Kidney epithelial cell (primary cell): ENCODE data around the gene FRK. TPM values are rescaled to one million over a fixed set of nuclear protein-coding genes. Genes with fewer than 3 reads are reported as not detected.
"Not testable (repeated sequence)": the region's sequence is repeated elsewhere in the genome, so short reads cannot be mapped to it uniquely, and the experiment has no call there.

ENCODE experiments used
- DNase-seq: peaks from one replicate; pipeline ENCODE4 v3.0.0-alpha.2; 2010; ENCODE audit warnings: low read depth
- H3K27me3 ChIP-seq: 2 replicates; pipeline ENCODE4 v1.6.0; 2011; ENCODE audit warnings: low read length; ENCODE audit not compliant: control insufficient read depth, insufficient read depth
- H3K36me3 ChIP-seq: 2 replicates; pipeline ENCODE4 v1.5.1; 2011; ENCODE audit warnings: low read length; ENCODE audit not compliant: control insufficient read depth, insufficient read depth
- H3K4me3 ChIP-seq: 2 replicates; pipeline ENCODE4 v1.5.1; 2011; ENCODE audit warnings: low read depth, mild to moderate bottlenecking, control low read depth, low read length
- CTCF ChIP-seq: IDR thresholded peaks from 2 replicates; pipeline ENCODE4 v1.5.1; 2011; ENCODE audit warnings: mild to moderate bottlenecking, moderate library complexity, low read length, control low read depth, inconsistent platforms; ENCODE audit not compliant: insufficient read depth, poor library complexity, severe bottlenecking
- total RNA-seq: library from RNA; depleted of rRNA; stranded (reverse); fragments of >200 nt; gene quantifications from 2 replicates; pipeline ENCODE4 v1.2.3, GENCODE V29; 2015

Gene FRK
- total RNA-seq, 1 donor from 2014 or later = 3.1 TPM

GRCh38 chr6:115958958-115959357, 101.7 kb downstream of the FRK start:
- H3K4me3 ChIP-seq = no peak overlapping the region
- TF ChIP-seq CTCF = no peak

GRCh38 chr6:115954740-115955139, 106.0 kb downstream of the FRK start:
- Histone ChIP-seq H3K4me3 (no peak overlapping the region), H3K27me3 (no peaks in the 10 kb centered on the region), H3K36me3 (no peaks in the 10 kb centered on the region)
- no peak for DNase-seq
- TF ChIP-seq CTCF = no peak

More at GRCh38 chr6:115958958-115959357, 101.7 kb downstream of the FRK start:
- no peak for DNase-seq
- Histone ChIP-seq H3K27me3 (no peaks in the 10 kb centered on the region), H3K36me3 (no peaks in the 10 kb centered on the region)

GRCh38 chr6:115948751-115949150, 111.9 kb downstream of the FRK start:
- Histone ChIP-seq H3K4me3 (no peak overlapping the region), H3K36me3 (no peaks in the 10 kb centered on the region), H3K27me3 (no peaks in the 10 kb centered on the region)
- no peak for TF ChIP-seq CTCF
- DNase-seq = peak; percentile 41

- H3K4me3 ChIP-seq = no peak overlapping the region
- DNase-seq = no peak
- TF ChIP-seq CTCF = no peak
- H3K27me3 ChIP-seq = no peaks in the 10 kb centered on the region
- H3K36me3 ChIP-seq = no peaks in the 10 kb centered on the region
These were observed 112.6 kb downstream of the FRK start for GRCh38 chr6:115947966-115948541.

- Histone ChIP-seq H3K4me3 (no peak overlapping the region), H3K27me3 (no peaks in the 10 kb centered on the region), H3K36me3 (no peaks in the 10 kb centered on the region)
- DNase-seq = no peak
- TF ChIP-seq CTCF = no peak
These were observed 114.9 kb downstream of the FRK start for GRCh38 chr6:115945812-115946211.

- no peak overlapping the region for H3K4me3 ChIP-seq
- DNase-seq = peak; percentile 49
- TF ChIP-seq CTCF = no peak
- H3K36me3 ChIP-seq = no peaks in the 10 kb centered on the region
- H3K27me3 ChIP-seq = no peaks in the 10 kb centered on the region
These were observed 115.4 kb downstream of the FRK start for GRCh38 chr6:115945306-115945705.

- not testable (repeated sequence) for DNase-seq, H3K4me3 ChIP-seq, H3K36me3 ChIP-seq, H3K27me3 ChIP-seq
These were observed 115.9 kb downstream of the FRK start for GRCh38 chr6:115944829-115945228.

- not testable (repeated sequence) for DNase-seq, H3K36me3 ChIP-seq, H3K4me3 ChIP-seq, H3K27me3 ChIP-seq
These were observed 123.2 kb downstream of the FRK start for GRCh38 chr6:115937502-115937901.
